DND-41 (cell line): ENCODE results near the gene PPM1M.

ENCODE experiments used
- EZH2 ChIP-seq: IDR thresholded peaks from 3 replicates; pipeline ENCODE4 v1.6.1; 2012; ENCODE audit warnings: borderline replicate concordance, low read depth, mild to moderate bottlenecking, moderate library complexity, low read length, inconsistent platforms; ENCODE audit not compliant: severe bottlenecking
- TF ChIP-seq, protein P1 (sequence below): IDR thresholded peaks from 2 replicates; pipeline ENCODE4 v1.5.1; 2012; ENCODE audit warnings: borderline replicate concordance, low read length, moderate library complexity, mild to moderate bottlenecking; ENCODE audit not compliant: poor library complexity, severe bottlenecking; ENCODE audit errors: extremely low read depth

DNA sequence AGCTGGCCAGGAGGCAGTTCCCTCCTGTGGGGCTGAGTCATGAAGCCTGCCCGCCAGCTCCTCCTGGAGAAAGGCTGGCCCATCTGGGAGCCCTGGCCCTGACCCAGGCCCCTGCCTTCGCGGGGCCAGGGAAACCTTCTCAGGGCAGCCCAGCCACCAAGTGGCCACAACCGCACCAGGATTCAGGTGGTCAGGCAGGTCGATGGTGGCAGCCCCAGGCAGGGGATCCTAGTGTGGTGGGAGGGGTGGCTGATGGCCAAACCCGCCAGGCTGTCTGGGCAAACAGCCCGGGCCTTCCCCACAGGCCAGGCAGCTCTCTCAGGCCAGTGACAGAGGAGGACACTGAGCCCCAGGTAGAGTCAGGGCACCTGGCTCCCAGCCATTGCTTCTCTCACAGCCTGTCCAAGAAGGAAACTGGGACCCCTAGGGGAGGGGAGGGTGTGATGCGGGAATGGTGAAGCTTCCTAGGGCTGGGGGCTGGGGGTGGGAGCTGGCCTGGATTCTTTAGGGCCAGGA is 7.8 kb upstream of the PPM1M start:
- TF ChIP-seq, protein P1, sequence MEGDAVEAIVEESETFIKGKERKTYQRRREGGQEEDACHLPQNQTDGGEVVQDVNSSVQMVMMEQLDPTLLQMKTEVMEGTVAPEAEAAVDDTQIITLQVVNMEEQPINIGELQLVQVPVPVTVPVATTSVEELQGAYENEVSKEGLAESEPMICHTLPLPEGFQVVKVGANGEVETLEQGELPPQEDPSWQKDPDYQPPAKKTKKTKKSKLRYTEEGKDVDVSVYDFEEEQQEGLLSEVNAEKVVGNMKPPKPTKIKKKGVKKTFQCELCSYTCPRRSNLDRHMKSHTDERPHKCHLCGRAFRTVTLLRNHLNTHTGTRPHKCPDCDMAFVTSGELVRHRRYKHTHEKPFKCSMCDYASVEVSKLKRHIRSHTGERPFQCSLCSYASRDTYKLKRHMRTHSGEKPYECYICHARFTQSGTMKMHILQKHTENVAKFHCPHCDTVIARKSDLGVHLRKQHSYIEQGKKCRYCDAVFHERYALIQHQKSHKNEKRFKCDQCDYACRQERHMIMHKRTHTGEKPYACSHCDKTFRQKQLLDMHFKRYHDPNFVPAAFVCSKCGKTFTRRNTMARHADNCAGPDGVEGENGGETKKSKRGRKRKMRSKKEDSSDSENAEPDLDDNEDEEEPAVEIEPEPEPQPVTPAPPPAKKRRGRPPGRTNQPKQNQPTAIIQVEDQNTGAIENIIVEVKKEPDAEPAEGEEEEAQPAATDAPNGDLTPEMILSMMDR: no peak
- TF ChIP-seq EZH2: no peak
